Smooth muscle cell (in vitro differentiated cells): ENCODE results near the gene INPP4B. TPM values are rescaled to one million over a fixed set of nuclear protein-coding genes. Genes with fewer than 3 reads are reported as not detected.
"Not testable (repeated sequence)": the region's sequence is repeated elsewhere in the genome, so short reads cannot be mapped to it uniquely, and the experiment has no call there.

Source experiments
- DNase-seq: peaks from one replicate; lab custom pipeline; 2025; ENCODE audit not compliant: unreplicated experiment; lab: John Stamatoyannopoulos, UW
- H2AFZ ChIP-seq: fragments of 200-600 bp; sonication (generic); 2 replicates; pipeline ENCODE4 v1.6.0; 2016; ENCODE audit warnings: antibody characterized with exemption, low read depth, mild to moderate bottlenecking
- H3F3A ChIP-seq: fragments of 200-600 bp; sonication (generic); 2 replicates; pipeline ENCODE4 v1.6.0; 2017; ENCODE audit warnings: antibody characterized with exemption, low read depth
- H3K27ac ChIP-seq: fragments of 200-600 bp; sonication (generic); 2 replicates; pipeline ENCODE4 v1.5.1; 2016; ENCODE audit warnings: low read depth, mild to moderate bottlenecking
- H3K27me3 ChIP-seq: fragments of 200-600 bp; sonication (generic); 2 replicates; pipeline ENCODE4 v1.6.1; 2016; ENCODE audit warnings: low read depth, mild to moderate bottlenecking
- H3K36me3 ChIP-seq: fragments of 200-600 bp; sonication (generic); 2 replicates; pipeline ENCODE4 v1.5.1; 2016; ENCODE audit warnings: low read depth
- H3K4me1 ChIP-seq: fragments of 200-600 bp; sonication (generic); 2 replicates; pipeline ENCODE4 v1.5.1; 2016; ENCODE audit warnings: low read depth
- H3K4me2 ChIP-seq: fragments of 200-600 bp; sonication (generic); 2 replicates; pipeline ENCODE4 v1.6.0; 2016; ENCODE audit warnings: mild to moderate bottlenecking
- H3K4me3 ChIP-seq: fragments of 200-600 bp; sonication (generic); 2 replicates; pipeline ENCODE4 v1.5.1; 2016; ENCODE audit warnings: mild to moderate bottlenecking
- H3K79me2 ChIP-seq: fragments of 200-600 bp; sonication (generic); 2 replicates; pipeline ENCODE4 v1.6.0; 2016; ENCODE audit warnings: low read depth, mild to moderate bottlenecking
- H3K9ac ChIP-seq: fragments of 200-600 bp; sonication (generic); 2 replicates; pipeline ENCODE4 v1.6.0; 2016; ENCODE audit warnings: low read depth
- H3K9me3 ChIP-seq: fragments of 200-600 bp; sonication (generic); replicated peaks from 2 replicates; pipeline ENCODE4 v1.5.1; 2016; ENCODE audit warnings: low read depth
- H4K20me1 ChIP-seq: fragments of 200-600 bp; sonication (generic); 2 replicates; pipeline ENCODE4 v1.6.0; 2016; ENCODE audit warnings: low read depth
- WGBS: methylation state at CpG from one replicate; pipeline ENCODE4 v1.1.7; 2016; ENCODE audit warnings: low lambda C conversion rate; 5-methylcytosine and 5-hydroxymethylcytosine counted together
- polyA plus RNA-seq: library from polyadenylated mRNA; unstranded; fragments of >200 nt; fragmentation: Nextera tagmentation; extraction: Ambion mirVana; gene quantifications from 2 replicates; pipeline ENCODE4 v1.2.1, GENCODE V29; 2016
- total RNA-seq: library from RNA; depleted of rRNA; stranded (reverse); fragments of >200 nt; gene quantifications from 2 replicates; pipeline ENCODE4 v1.2.3, GENCODE V29; 2014
- TF ChIP-seq, protein P1 (sequence below): fragments of 200-600 bp; sonication (generic); IDR thresholded peaks from 2 replicates; pipeline ENCODE4 v1.5.1; 2017; ENCODE audit warnings: borderline replicate concordance, mild to moderate bottlenecking, antibody characterized with exemption; ENCODE audit not compliant: insufficient read depth, poor library complexity, severe bottlenecking

Gene INPP4B
- total and polyA plus RNA-seq, 2 experiments from 2014 or later: 2.0 to 10.9 TPM

DNA sequence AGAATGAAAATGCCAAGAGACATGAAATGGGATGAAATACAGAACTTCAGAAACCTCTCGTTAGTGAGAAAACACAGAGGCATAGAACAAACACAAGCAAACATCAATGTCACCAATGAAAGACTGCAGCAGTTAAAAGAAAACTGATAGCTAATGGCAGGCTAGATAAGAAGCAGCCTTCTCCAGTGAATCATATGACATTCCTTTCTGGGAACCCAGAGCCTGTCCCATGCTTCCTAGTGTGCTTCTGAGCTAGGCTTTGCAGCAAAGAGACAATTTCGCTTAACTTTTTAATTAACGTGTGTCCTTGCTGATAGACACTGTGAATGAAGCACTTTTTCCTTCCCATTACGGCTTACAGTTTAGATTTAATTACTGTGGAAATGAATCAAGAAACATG, 765.1 kb downstream of the INPP4B start:
- Histone ChIP-seq H3K79me2 (no peaks in the 10 kb centered on the region), H4K20me1 (no peaks in the 10 kb centered on the region), H3K4me3 (no peak overlapping the region), H3K4me2 (peak overlapping the region; percentile 63), H3K4me1 (no peaks in the 10 kb centered on the region), H3K36me3 (no peaks in the 10 kb centered on the region), H3K27ac (no peak overlapping the region), H3K27me3 (no peaks in the 10 kb centered on the region), H3K9ac (no peak overlapping the region), H3K9me3 (no peaks in the 10 kb centered on the region), H3F3A (no peaks in the 10 kb centered on the region), H2AFZ (peak overlapping the region; percentile 49)
- no peak for DNase-seq
- WGBS: 8% methylated on average over 4 of the region's 4 CpGs
- TF ChIP-seq, protein P1, sequence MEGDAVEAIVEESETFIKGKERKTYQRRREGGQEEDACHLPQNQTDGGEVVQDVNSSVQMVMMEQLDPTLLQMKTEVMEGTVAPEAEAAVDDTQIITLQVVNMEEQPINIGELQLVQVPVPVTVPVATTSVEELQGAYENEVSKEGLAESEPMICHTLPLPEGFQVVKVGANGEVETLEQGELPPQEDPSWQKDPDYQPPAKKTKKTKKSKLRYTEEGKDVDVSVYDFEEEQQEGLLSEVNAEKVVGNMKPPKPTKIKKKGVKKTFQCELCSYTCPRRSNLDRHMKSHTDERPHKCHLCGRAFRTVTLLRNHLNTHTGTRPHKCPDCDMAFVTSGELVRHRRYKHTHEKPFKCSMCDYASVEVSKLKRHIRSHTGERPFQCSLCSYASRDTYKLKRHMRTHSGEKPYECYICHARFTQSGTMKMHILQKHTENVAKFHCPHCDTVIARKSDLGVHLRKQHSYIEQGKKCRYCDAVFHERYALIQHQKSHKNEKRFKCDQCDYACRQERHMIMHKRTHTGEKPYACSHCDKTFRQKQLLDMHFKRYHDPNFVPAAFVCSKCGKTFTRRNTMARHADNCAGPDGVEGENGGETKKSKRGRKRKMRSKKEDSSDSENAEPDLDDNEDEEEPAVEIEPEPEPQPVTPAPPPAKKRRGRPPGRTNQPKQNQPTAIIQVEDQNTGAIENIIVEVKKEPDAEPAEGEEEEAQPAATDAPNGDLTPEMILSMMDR: no peak

DNA sequence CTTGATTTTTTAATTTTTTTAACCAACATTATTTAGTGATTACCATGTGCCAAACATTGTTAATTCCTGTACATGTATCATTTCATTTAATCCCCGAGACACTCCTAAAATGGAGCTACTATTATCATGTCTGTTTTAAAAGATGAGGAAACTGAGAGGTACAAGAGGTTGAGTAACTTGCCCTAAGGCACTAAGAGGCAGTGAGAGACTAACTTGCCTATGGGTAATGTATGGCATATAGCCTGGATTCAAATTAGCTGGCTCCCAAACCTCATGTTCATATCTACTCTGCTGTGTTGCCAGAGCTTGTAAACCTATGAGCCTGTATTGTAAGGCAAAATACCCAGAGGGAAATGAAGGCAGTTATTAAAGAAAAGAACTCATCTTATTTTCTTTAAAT, 766.1 kb downstream of the INPP4B start:
- no peak overlapping the region for H3K4me3 ChIP-seq
- no peaks in the 10 kb centered on the region for H3K36me3 ChIP-seq
- no peaks in the 10 kb centered on the region for H3K4me1 ChIP-seq
- DNase-seq: no peak
- H3K4me2 ChIP-seq: no peak overlapping the region
- H3K9ac ChIP-seq: no peak overlapping the region
- no peak overlapping the region for H3K27ac ChIP-seq
- H3K79me2 ChIP-seq: no peaks in the 10 kb centered on the region
- no peaks in the 10 kb centered on the region for H3K9me3 ChIP-seq
- 84% methylated on average over 1 of the region's 1 CpG for WGBS
- TF ChIP-seq, protein P1: no peak
- H2AFZ ChIP-seq: no peak overlapping the region
- no peaks in the 10 kb centered on the region for H3F3A ChIP-seq
- H4K20me1 ChIP-seq: no peaks in the 10 kb centered on the region
- H3K27me3 ChIP-seq: no peaks in the 10 kb centered on the region

DNA sequence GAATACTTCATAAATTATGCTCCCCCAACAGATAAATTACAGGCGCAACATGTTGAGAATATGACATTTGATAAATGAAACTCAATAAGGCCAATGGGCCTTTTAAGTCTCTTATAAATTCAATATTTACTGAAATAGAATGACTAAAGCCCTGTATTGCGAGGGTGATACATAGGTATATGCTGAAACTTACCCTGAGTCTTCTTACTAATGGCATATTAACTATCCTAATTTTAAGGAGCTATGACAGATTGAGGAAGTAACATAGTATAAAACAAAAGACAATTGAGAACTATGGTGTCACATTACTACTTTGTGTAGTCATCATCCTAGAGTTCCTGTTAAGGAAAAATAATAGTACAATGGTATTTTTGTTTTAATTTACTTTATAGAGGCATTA, 769.1 kb downstream of the INPP4B start:
- Histone ChIP-seq H3K36me3 (no peaks in the 10 kb centered on the region), H3K4me3 (no peak overlapping the region), H3K27me3 (no peaks in the 10 kb centered on the region), H3F3A (no peaks in the 10 kb centered on the region), H3K9me3 (no peaks in the 10 kb centered on the region), H3K4me1 (no peaks in the 10 kb centered on the region), H3K4me2 (no peak overlapping the region), H3K27ac (no peak overlapping the region), H4K20me1 (no peaks in the 10 kb centered on the region), H3K79me2 (no peaks in the 10 kb centered on the region), H2AFZ (no peak overlapping the region), H3K9ac (no peak overlapping the region)
- no peak for DNase-seq
- 46% methylated on average over 2 of the region's 2 CpGs for WGBS
- TF ChIP-seq, protein P1: no peak

DNA sequence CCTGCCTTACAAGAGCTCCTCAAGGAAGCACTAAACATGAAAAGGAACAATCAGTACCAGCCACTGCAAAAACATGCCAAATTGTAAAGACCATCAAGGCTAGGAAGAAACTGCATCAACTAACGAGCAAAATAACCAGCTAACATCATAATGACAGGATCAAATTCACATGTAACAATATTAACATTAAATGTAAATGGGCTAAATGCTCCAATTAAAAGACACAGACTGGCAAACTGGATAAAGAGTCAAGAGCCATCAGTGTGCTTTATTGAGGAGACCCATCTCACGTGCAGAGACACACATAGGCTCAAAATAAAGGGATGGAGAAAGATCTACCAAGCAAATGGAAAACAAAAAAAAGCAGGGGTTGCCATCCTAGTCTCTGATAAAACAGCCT, 777.8 kb downstream of the INPP4B start:
- 76% methylated on average over 2 of the region's 2 CpGs for WGBS
- not testable (repeated sequence) for H4K20me1 ChIP-seq, H3K9ac ChIP-seq, H3K36me3 ChIP-seq, DNase-seq, H3K27me3 ChIP-seq, H2AFZ ChIP-seq, H3K4me1 ChIP-seq, H3K9me3 ChIP-seq, H3K79me2 ChIP-seq, H3F3A ChIP-seq, H3K4me2 ChIP-seq, H3K27ac ChIP-seq, H3K4me3 ChIP-seq

DNA sequence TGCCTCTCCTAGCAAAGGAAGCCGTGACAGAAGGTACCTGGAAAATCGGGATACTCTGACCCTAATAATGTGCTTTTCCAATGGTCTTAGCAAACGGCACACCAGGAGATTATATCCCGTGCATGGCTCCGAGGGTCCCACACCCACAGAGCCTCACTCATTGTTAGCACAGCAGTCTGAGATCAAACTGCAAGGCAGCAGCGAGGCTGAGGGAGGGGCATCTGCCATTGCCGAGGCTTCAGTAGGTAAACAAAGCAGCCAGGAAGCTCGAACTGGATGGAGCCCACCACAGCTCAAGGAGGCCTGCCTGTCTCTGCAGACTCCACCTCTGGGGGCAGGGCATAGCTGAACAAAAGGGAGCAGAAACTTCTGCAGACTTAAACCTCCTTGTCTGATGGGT, 779.5 kb downstream of the INPP4B start:
- H3K9me3 ChIP-seq, H3K4me1 ChIP-seq, H3K36me3 ChIP-seq, H3K4me2 ChIP-seq, H3F3A ChIP-seq, DNase-seq, H2AFZ ChIP-seq, H3K79me2 ChIP-seq, H3K27ac ChIP-seq, H3K9ac ChIP-seq, H3K4me3 ChIP-seq, H3K27me3 ChIP-seq, H4K20me1 ChIP-seq: not testable (repeated sequence)
- WGBS: 95% methylated on average over 8 of the region's 8 CpGs
